ENCODE data around the gene UFD1.

The UFD1 gene

GRCh38 chr22:19461506-19461905 is 17.5 kb downstream of the UFD1 start:
- TF ChIP-seq EP300 (IDR thresholded peaks at IDR 0.05; ENCODE audit: borderline replicate concordance), result no peak
- no peak for TF ChIP-seq YY1 (IDR thresholded peaks at IDR 0.05; ENCODE audit: low read depth)

- TF ChIP-seq NFIC (IDR thresholded peaks at IDR 0.05) (no peak), EP300 (IDR thresholded peaks at IDR 0.05; ENCODE audit: borderline replicate concordance) (no peak), ZBTB7A (IDR thresholded peaks at IDR 0.05; ENCODE audit: low read depth) (no peak), TCF12 (IDR thresholded peaks at IDR 0.05; ENCODE audit: low read depth) (no peak), MAX (IDR thresholded peaks at IDR 0.05) (no peak), REST (IDR thresholded peaks at IDR 0.05; ENCODE audit: low read depth) (no peak), USF1 (IDR thresholded peaks at IDR 0.05) (no peak), FOXM1 (IDR thresholded peaks at IDR 0.05; ENCODE audit: borderline replicate concordance, low read depth) (no peak), CREB1 (IDR thresholded peaks at IDR 0.05; ENCODE audit: low read depth) (no peak), TAF1 (IDR thresholded peaks at IDR 0.05; ENCODE audit: low read depth) (no peak), YY1 (IDR thresholded peaks at IDR 0.05; ENCODE audit: low read depth) (no peak), CEBPB (IDR thresholded peaks at IDR 0.05) (no peak), RAD21 (IDR thresholded peaks at IDR 0.05; ENCODE audit: low read depth) (no peak), TEAD4 (IDR thresholded peaks at IDR 0.05) (no peak), EGR1 (IDR thresholded peaks at IDR 0.05) (no peak)
These were observed 19.0 kb downstream of the UFD1 start for GRCh38 chr22:19460036-19460435.

GRCh38 chr22:19457828-19458428 is 21.1 kb downstream of the UFD1 start:
- TF ChIP-seq CEBPB (IDR thresholded peaks at IDR 0.05) (no peak), MAX (IDR thresholded peaks at IDR 0.05) (no peak), TAF1 (IDR thresholded peaks at IDR 0.05; ENCODE audit: low read depth) (no peak), USF1 (IDR thresholded peaks at IDR 0.05) (no peak), TEAD4 (IDR thresholded peaks at IDR 0.05) (no peak), FOXM1 (IDR thresholded peaks at IDR 0.05; ENCODE audit: borderline replicate concordance, low read depth) (no peak), NFIC (IDR thresholded peaks at IDR 0.05) (no peak), REST (IDR thresholded peaks at IDR 0.05; ENCODE audit: low read depth) (no peak), RAD21 (IDR thresholded peaks at IDR 0.05; ENCODE audit: low read depth) (no peak), EGR1 (IDR thresholded peaks at IDR 0.05) (no peak), CREB1 (IDR thresholded peaks at IDR 0.05; ENCODE audit: low read depth) (no peak), EP300 (IDR thresholded peaks at IDR 0.05; ENCODE audit: borderline replicate concordance) (no peak), ZBTB7A (IDR thresholded peaks at IDR 0.05; ENCODE audit: low read depth) (no peak), YY1 (IDR thresholded peaks at IDR 0.05; ENCODE audit: low read depth) (no peak), TCF12 (IDR thresholded peaks at IDR 0.05; ENCODE audit: low read depth) (no peak)

GRCh38 chr22:19456541-19456940 is 22.5 kb downstream of the UFD1 start:
- TF ChIP-seq RAD21 (IDR thresholded peaks at IDR 0.05; ENCODE audit: low read depth) (no peak), REST (IDR thresholded peaks at IDR 0.05; ENCODE audit: low read depth) (no peak), CEBPB (IDR thresholded peaks at IDR 0.05) (no peak), EP300 (IDR thresholded peaks at IDR 0.05; ENCODE audit: borderline replicate concordance) (no peak), NFIC (IDR thresholded peaks at IDR 0.05) (no peak), MAX (IDR thresholded peaks at IDR 0.05) (no peak)
